ENCODE measurements around the gene C1orf115.
"Not testable (repeated sequence)": the region's sequence is repeated elsewhere in the genome, so short reads cannot be mapped to it uniquely, and the experiment has no call there.

C1orf115 gene

DNA sequence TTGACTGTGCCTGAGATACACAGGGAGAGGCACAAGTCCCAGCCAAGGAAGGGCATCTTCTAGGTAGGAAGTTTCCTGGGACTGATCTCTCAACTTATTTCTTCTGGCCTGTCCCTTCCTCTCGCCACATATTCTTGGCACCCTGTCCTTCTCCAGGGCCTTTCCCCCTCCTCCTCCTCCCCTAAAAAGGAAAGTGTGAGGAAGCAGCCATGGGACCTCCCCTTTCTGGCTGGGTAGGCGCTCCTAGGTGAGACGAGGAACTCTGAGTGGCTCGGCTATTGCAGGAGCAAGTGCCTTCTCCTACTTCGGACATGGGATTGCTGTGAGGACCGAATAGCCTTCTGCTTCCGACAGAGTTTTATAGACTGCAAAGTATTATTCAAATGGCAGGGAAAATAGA lies 42.5 kb downstream of the C1orf115 start:
- H3K27me3 ChIP-seq (ENCODE audit: low read length): no peaks in the 10 kb centered on the region
- TF ChIP-seq, protein P1, sequence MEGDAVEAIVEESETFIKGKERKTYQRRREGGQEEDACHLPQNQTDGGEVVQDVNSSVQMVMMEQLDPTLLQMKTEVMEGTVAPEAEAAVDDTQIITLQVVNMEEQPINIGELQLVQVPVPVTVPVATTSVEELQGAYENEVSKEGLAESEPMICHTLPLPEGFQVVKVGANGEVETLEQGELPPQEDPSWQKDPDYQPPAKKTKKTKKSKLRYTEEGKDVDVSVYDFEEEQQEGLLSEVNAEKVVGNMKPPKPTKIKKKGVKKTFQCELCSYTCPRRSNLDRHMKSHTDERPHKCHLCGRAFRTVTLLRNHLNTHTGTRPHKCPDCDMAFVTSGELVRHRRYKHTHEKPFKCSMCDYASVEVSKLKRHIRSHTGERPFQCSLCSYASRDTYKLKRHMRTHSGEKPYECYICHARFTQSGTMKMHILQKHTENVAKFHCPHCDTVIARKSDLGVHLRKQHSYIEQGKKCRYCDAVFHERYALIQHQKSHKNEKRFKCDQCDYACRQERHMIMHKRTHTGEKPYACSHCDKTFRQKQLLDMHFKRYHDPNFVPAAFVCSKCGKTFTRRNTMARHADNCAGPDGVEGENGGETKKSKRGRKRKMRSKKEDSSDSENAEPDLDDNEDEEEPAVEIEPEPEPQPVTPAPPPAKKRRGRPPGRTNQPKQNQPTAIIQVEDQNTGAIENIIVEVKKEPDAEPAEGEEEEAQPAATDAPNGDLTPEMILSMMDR (IDR thresholded peaks at IDR 0.05; ENCODE audit: insufficient read depth, low read length, poor library complexity, severe bottlenecking): no peak
- no peak for TF ChIP-seq EZH2phosphoT487 (conservative IDR thresholded peaks at IDR 0.05; ENCODE audit: low read length)
- H3K4me2 ChIP-seq (ENCODE audit: low read depth, low read length, poor library complexity, severe bottlenecking): no peak overlapping the region
- H3K36me3 ChIP-seq (ENCODE audit: low read length): no peaks in the 10 kb centered on the region
- H3F3A ChIP-seq (ENCODE audit: insufficient read depth): no peaks in the 10 kb centered on the region
- H3K4me3 ChIP-seq (ENCODE audit: insufficient read depth, low read length, poor library complexity, severe bottlenecking): no peak overlapping the region
- no peaks in the 10 kb centered on the region for H3K9me3 ChIP-seq (ENCODE audit: insufficient read depth, low read length)
- no peaks in the 10 kb centered on the region for H3K9me2 ChIP-seq (replicated peaks; ENCODE audit: insufficient read depth, low read length)
- no peak overlapping the region for H3K9ac ChIP-seq (ENCODE audit: low read length)
- no peaks in the 10 kb centered on the region for H4K20me1 ChIP-seq (ENCODE audit: low read depth, low read length)
- H3K27ac ChIP-seq (ENCODE audit: low read depth, low read length): no peak overlapping the region
- peak overlapping the region; percentile 67 for H2AFZ ChIP-seq (ENCODE audit: low read depth, low read length, severe bottlenecking)
- H3K79me2 ChIP-seq (ENCODE audit: insufficient read depth, low read length): no peaks in the 10 kb centered on the region

- Histone ChIP-seq H3K4me2 (ENCODE audit: low read depth, low read length, poor library complexity, severe bottlenecking) (peak overlapping the region; percentile 42), H3K9ac (ENCODE audit: low read length) (no peak overlapping the region), H3K36me3 (ENCODE audit: low read length) (no peaks in the 10 kb centered on the region), H3K9me3 (ENCODE audit: insufficient read depth, low read length) (no peaks in the 10 kb centered on the region), H3K79me2 (ENCODE audit: insufficient read depth, low read length) (no peaks in the 10 kb centered on the region), H3F3A (ENCODE audit: insufficient read depth) (no peaks in the 10 kb centered on the region), H4K20me1 (ENCODE audit: low read depth, low read length) (no peaks in the 10 kb centered on the region), H3K9me2 (replicated peaks; ENCODE audit: insufficient read depth, low read length) (no peaks in the 10 kb centered on the region), H2AFZ (ENCODE audit: low read depth, low read length, severe bottlenecking) (peak overlapping the region; percentile 67), H3K27ac (ENCODE audit: low read depth, low read length) (no peak overlapping the region), H3K4me3 (ENCODE audit: insufficient read depth, low read length, poor library complexity, severe bottlenecking) (no peak overlapping the region), H3K27me3 (ENCODE audit: low read length) (no peaks in the 10 kb centered on the region)
- no peak for TF ChIP-seq EZH2phosphoT487 (conservative IDR thresholded peaks at IDR 0.05; ENCODE audit: low read length)
- TF ChIP-seq, protein P1 (IDR thresholded peaks at IDR 0.05; ENCODE audit: insufficient read depth, low read length, poor library complexity, severe bottlenecking): peak; percentile 79
Measured at GRCh38 chr1:220733086-220733601, 43.0 kb downstream of the C1orf115 start.

DNA sequence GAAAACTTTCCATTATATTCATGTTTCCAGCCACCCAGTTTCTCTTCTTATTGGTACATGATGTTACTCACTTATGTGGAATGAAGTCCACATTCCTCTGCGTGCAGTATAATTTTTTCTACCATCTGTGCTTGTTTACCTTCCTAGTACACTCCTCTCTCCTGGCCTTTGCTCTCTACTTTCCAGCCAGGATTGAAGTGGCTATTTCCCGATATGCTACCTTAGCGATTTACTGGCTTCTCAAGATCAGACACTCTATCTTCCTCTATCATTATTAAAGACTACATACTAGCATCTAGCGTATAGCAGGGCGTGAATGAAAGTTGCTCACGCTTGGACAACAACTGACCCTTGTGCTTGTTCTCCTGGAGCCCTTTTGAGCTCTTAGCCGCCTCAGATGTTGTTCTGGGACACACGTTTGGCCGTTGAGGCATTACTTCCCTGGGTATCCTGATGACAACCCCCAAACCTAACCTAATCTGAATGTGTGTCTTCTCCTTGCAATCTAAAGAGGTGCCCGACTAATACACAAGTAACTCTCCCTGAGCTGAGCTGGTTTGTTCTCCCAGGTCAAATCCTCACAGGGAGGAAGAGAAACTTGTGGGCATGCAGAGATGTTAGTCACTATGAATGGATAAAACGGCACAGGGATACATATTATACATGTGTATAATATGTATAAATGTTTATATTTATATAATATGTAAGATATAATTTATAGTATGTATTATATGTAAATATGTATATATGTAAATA lies 44.6 kb downstream of the C1orf115 start:
- no peak for TF ChIP-seq EZH2phosphoT487 (conservative IDR thresholded peaks at IDR 0.05; ENCODE audit: low read length)
- TF ChIP-seq, protein P1 (IDR thresholded peaks at IDR 0.05; ENCODE audit: insufficient read depth, low read length, poor library complexity, severe bottlenecking): no peak
- Histone ChIP-seq H3K36me3 (ENCODE audit: low read length) (no peaks in the 10 kb centered on the region), H3K27ac (ENCODE audit: low read depth, low read length) (no peak overlapping the region), H3K4me2 (ENCODE audit: low read depth, low read length, poor library complexity, severe bottlenecking) (no peak overlapping the region), H3K9me3 (ENCODE audit: insufficient read depth, low read length) (no peaks in the 10 kb centered on the region), H3F3A (ENCODE audit: insufficient read depth) (no peaks in the 10 kb centered on the region), H3K9ac (ENCODE audit: low read length) (no peak overlapping the region), H3K9me2 (replicated peaks; ENCODE audit: insufficient read depth, low read length) (no peaks in the 10 kb centered on the region), H3K4me3 (ENCODE audit: insufficient read depth, low read length, poor library complexity, severe bottlenecking) (no peak overlapping the region), H2AFZ (ENCODE audit: low read depth, low read length, severe bottlenecking) (no peak overlapping the region), H3K27me3 (ENCODE audit: low read length) (no peaks in the 10 kb centered on the region), H3K79me2 (ENCODE audit: insufficient read depth, low read length) (no peaks in the 10 kb centered on the region), H4K20me1 (ENCODE audit: low read depth, low read length) (no peaks in the 10 kb centered on the region)

DNA sequence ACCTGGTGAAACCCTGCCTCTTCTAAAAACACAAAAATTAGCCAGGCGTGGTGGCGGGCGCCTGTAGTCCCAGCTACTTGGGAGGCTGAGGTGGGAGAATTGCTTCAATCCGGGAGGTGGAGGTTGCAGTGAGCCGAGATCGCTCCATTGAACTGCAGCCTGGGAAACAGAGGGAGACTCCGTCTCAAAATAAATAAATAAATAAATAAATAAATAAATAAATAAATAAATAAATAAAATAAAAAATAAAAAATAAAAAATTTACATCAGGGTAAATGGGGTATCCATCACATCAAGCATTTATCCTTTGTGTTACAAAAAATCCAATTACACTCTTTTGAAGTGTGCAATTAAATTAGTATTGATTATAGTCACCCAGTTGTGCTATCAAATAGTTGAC lies 46.1 kb downstream of the C1orf115 start:
- H3F3A ChIP-seq (ENCODE audit: insufficient read depth); H3K27ac ChIP-seq (ENCODE audit: low read depth, low read length); H2AFZ ChIP-seq (ENCODE audit: low read depth, low read length, severe bottlenecking); H3K9me3 ChIP-seq (ENCODE audit: insufficient read depth, low read length); H3K79me2 ChIP-seq (ENCODE audit: insufficient read depth, low read length); H3K4me3 ChIP-seq (ENCODE audit: insufficient read depth, low read length, poor library complexity, severe bottlenecking); H3K36me3 ChIP-seq (ENCODE audit: low read length); H3K9ac ChIP-seq (ENCODE audit: low read length); H3K4me2 ChIP-seq (ENCODE audit: low read depth, low read length, poor library complexity, severe bottlenecking); H4K20me1 ChIP-seq (ENCODE audit: low read depth, low read length); H3K9me2 ChIP-seq (replicated peaks; ENCODE audit: insufficient read depth, low read length); H3K27me3 ChIP-seq (ENCODE audit: low read length): not testable (repeated sequence)
